ENCODE data around the gene GATA2. TPM values are rescaled to one million over a fixed set of nuclear protein-coding genes. Genes with fewer than 3 reads are reported as not detected.

GATA2 gene
- total and polyA plus RNA-seq, 2 of the 8 experiments (the other 6 are each of a cell fraction or from before 2014, with no cell fraction given): 0.03 to 0.30 TPM

DNA sequence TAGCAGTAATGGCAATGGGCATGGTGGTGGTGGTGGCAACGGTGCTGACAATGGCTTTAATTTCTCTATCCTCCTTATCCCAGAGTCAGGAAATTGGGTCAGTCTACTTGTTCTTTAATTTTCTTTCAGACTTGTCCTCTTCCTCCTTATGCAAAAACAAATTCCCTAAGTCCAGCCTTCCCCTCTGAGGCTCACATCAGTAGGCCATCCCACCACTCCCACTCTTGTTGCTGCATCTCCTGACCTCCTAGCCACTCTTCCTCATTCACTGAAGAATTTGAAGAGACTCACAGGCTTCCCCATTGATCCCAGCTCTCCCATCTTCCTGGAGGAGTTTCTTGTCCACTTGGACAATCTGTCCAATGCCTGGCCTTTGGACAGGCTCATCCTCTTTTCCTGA, 46.2 kb downstream of the GATA2 start (continued):
- TF ChIP-seq POU5F1 (IDR thresholded peaks at IDR 0.05; ENCODE audit: low read depth, low read length) (no peak), SP4 (IDR thresholded peaks at IDR 0.05; ENCODE audit: low read length) (no peak), HDAC6 (IDR thresholded peaks at IDR 0.05; ENCODE audit: low read depth, low read length) (no peak)
- TF ChIP-seq, protein P1, sequence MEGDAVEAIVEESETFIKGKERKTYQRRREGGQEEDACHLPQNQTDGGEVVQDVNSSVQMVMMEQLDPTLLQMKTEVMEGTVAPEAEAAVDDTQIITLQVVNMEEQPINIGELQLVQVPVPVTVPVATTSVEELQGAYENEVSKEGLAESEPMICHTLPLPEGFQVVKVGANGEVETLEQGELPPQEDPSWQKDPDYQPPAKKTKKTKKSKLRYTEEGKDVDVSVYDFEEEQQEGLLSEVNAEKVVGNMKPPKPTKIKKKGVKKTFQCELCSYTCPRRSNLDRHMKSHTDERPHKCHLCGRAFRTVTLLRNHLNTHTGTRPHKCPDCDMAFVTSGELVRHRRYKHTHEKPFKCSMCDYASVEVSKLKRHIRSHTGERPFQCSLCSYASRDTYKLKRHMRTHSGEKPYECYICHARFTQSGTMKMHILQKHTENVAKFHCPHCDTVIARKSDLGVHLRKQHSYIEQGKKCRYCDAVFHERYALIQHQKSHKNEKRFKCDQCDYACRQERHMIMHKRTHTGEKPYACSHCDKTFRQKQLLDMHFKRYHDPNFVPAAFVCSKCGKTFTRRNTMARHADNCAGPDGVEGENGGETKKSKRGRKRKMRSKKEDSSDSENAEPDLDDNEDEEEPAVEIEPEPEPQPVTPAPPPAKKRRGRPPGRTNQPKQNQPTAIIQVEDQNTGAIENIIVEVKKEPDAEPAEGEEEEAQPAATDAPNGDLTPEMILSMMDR (IDR thresholded peaks at IDR 0.05; ENCODE audit: control extremely low read depth in 1 of 3, insufficient read depth in 1 of 3, low read depth in 1 of 3, low read length in 3 of 3): no peak
